Measurements from ENCODE around the gene ESPNL.

Gene ESPNL

GRCh38 chr2:238116298-238117198 is 16.4 kb downstream of the ESPNL start:
- DNase-seq, result no peak

- no peak for DNase-seq
These were observed 17.3 kb downstream of the ESPNL start for GRCh38 chr2:238117199-238118154.

DNA sequence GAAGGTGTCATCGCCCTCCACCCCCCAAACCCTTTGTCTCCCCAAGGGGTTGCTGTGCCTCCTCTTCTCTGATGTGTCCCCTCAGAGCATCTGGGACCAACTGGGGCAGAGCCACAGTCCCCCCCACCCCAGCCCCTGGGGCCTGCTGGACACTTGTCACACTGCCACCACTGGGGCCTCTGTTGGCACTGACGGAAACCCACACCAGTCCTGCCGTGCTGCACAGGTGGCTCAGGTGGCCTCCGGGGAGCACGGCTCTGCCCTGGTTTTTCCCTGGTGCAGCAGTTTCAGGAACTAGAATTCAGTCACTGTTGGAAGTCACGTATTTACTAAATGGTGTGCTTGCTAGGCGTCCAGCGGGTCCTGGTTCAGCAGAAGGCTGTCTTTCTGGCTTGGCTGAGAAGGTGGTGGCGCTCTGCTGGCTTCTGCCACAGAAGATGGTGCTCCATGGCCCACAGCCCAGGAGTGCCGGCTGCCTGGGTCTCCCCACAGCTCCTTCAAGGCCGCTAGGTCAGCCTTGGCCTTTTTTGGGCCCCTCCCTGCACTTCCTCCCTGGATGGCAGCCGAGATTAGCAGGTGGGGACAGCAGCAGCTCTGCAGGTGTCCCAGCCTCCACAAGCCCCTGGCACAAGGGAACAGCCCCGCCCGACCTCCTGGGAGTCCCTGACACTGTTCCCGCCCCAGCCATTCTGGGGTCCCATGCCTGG is 19.8 kb downstream of the ESPNL start:
- no peak for DNase-seq

DNA sequence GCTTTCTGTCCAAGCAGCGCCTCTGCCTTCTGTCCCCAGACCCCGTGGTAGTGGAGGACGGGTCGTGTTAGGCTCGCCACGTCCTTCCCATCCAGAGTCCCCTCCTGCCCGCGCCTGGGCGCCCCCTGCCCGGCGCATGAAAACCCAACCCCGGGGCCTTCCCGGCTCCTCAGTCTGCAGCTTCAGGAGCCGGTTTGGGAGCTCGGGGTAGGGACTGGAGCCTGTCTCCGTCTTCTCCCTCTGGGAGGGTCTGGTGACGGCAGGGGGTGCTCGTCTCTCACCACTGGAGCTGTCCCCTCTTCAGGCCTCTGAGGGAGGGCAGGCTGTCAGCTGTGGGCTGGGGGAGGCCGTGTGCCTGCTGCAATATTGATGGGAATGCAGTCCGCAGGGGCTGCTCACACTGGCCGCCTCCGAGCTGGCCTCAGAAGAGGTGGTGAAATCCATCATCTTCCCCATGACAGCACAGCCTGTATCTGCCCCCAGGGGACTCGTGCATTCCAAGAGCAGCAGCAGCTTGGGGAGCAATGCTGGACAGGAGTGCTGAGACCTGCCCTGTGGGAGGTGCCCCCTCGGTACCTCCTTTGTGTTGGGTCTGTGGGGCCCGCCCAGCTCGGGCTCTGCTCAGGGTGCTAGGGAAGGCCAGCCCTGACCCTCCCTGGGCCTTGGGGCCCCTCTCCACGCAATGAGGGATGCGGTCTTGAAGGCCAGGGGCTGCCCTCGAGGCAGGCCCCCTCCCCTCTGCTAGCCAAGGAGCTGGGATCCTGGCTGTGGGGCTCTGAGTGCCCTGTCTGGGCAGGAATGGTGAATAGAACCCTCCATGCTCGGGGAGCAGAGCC is 20.5 kb downstream of the ESPNL start:
- no peak for DNase-seq

GRCh38 chr2:238121511-238122286 is 21.6 kb downstream of the ESPNL start:
- no peak for DNase-seq

DNA sequence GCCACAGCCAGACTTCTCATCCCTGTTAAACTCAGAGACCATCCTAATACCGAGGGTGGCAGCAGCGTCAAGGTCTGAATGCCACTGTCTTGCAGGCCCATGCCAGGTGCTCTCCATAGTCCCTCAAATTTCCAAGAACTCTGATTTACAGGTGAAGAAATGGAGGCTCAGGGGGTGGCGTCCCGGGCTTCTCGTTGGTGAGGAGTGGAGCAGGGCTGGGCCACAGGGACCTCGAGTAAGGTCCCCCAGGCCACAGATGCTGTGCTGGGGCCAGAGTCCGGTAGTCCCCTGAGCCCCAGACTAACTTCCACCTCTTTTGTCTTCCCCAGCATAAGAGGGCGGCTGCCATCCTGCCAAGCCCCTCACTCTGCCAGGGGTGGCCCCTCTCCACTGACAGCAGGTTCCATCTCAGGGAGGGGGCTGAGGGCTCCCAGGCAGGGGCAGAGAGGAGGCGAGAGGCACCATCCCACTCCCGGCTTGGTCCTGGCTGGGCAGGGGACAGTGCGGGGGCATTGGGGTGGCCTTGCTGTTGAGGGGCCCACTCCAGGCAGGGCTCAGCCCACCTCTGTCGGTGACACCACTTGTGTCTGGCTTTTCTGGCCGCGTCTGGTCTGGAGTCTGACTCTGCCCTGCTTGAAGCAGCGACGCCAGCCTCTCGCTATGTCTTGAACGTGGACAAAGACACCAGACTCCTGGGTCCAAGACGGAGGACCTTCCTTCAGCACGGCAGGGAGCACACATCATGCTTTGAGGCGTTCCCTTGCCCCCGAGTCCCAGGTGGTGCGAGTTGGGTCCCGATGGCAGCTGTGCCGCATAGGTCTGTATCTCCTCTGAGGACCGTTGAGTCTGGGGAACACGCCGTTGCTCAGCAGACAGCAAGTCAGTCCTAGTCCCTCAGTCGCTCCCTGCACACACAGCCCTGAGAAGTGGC is 22.4 kb downstream of the ESPNL start:
- no peak for DNase-seq

DNA sequence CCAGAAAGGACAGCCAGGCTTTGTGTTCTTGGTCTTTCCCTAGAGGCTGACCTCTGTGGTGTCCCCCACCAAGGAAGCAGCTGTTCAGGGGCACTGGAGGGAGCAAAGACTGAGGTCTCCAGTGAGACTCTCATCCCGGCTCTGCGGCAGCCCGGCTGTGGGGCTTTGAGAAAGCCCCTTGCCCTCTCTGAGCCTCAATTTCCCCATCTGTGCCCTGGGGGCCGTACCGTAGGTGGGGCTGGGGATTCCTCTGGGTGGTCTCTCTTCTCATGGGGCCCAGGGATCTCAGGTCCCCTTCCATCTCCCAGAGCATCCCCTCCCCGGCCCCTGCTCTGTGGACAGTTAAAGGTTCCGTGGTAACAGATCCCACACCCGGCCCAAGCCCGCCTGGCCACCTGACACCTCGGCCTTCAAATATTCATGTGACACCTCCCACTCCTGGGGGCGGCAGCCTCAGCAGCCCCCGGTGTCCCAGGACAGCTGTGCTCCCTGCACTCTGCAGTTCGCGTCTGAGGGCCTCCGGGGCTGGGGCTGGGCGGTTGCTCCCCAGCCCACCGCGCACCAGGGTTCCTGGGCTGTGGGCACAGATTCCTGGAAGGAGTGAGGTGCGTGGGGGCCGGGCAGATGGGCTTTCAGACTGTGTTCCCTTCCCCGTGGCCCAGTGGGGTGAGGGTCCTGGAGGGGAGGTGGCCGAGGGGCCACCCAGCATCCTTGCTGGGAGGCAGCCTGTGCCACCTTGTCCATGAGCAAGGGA is 23.3 kb downstream of the ESPNL start:
- no peak for DNase-seq

GRCh38 chr2:238123991-238124470 is 23.9 kb downstream of the ESPNL start:
- no peak for DNase-seq

DNA sequence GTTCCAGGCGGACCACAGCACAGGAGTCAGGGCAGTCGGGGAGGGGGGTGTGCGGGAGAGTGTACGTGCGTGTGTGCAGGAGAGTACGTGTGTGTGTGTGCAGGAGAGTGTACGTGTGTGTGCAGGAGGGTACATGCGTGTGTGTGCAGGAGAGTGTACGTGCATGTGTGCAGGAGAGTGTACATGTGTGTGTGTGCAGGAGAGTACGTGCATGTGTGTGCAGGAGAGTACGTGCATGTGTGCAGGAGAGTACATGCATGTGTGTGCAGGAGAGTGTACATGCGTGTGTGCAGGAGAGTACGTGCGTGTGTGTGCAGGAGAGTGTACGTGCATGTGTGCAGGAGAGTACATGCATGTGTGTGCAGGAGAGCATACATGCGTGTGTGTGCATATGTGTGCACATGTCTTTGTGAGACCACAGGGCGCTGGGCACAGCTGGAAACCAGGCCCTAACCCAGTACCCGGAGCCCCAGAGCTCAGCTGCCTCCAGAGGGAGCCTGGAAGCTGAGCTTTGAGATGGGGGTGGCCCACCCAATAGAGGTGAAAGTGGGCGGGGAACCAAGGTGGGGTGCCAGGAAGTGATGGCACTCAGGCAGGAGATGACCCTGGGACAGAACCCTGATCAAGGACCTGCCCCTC is 24.5 kb downstream of the ESPNL start:
- no peak for DNase-seq

DNA sequence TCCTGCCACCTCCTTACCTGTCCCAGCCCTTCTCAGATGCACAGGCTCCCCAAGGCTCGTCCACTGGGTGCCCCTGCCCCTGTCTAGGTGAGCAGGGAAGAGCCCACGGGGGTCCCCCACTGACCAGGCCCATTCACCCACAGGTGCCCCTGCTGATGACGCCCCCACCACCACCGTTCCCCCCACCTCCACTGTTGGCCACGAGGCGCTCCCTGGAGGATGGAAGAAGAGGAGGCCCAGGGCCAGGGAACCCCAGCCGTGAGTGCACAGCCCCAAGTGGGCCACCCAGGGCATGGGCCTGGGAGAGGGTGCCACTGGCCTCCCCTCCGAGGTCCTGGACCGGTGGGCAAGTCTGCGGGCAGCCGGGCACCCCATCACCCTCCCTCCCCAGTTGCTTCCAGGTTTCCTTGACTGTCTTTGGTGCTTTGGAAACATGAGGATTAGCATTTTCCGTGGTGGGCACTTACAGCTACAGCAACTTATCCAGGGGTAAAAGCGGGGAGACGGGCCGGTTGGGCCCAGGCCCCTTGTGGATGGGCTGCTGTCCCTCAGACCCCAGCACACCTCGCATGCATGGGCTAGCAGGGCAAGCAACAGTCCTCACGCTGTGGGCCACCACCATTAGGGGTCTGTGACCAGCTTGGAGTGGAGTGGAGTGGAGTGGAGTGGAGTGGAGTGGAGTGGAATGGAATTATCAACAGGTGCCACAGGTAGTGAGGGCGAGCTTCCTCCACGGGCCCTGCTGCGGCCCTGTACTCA is 25.2 kb downstream of the ESPNL start:
- no peak for DNase-seq

GRCh38 chr2:238126338-238126737 is 26.2 kb downstream of the ESPNL start:
- no peak for DNase-seq

GRCh38 chr2:238126775-238127164 is 26.6 kb downstream of the ESPNL start:
- no peak for DNase-seq

DNA sequence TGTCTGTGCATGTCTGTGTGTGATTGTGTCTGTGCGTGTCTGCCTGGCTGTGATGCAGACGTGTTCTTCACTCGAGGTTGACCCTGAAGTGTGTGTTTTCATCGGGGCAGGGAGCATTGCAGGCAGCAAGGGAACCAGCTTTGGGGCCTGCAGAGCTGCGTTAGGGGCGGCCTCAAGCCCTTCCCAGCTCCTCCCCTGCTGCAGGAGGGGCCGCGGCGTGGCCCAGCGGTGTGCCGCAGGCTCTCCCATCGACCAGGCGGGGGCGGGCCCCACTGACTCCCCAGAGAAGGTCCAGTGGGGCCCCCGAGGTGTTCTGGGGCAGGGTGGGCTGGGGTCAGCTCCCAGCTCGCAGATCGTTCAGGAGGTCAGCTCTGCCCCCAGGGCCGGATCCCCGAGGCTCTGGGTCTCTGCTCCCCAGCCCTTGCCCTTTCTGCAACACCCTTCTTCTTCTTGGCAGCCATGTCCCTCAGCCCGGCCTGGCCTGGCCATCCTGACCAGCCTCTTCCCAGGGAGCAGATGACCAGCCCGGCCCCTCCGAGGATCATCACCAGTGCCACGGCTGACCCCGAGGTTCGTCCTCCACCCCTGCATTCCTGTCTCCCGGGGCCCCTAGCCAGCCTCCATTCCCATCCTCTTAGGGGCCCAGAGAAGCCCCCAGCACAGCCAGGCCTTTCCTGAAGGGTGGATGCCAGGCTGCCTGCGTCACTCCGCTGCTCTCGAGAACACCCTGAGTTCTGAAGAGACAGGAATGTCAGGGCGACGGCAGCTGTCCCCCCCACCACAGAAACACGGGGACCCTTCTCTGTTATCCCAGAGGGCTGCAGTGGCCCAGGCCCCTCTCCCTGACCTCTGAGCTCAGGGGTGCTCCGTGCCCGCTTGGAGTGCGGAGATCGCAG is 27.3 kb downstream of the ESPNL start:
- peak in 1 of 2 experiments; percentile 8 for DNase-seq

GRCh38 chr2:238128061-238128440 is 27.9 kb downstream of the ESPNL start:
- DNase-seq, result no peak

DNA sequence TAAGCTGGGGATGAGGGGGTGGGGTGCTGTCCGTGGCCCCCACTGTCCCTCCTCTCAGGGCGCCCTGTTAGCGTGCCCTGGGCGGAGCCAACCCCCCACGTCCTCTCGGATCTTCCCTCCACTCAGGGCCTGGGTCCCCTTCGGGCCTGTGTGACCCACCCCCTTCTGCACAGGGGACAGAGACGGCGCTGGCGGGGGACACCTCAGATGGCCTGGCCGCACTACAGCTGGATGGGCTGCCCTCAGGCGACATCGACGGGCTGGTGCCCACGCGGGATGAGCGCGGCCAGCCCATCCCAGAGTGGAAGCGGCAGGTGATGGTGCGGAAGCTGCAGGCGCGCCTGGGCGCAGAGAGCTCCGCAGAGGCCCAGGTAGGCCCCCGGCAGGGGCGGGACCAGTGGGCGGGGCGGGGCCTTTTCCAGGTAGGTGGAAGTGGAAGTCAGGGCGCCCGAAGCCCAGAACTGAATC is 28.4 kb downstream of the ESPNL start:
- DNase-seq, result no peak

- no peak for DNase-seq
These were observed 29.2 kb downstream of the ESPNL start for GRCh38 chr2:238129166-238130010.

All from SHP77 (cell line).